Colonic mucosa (tissue), 4 donors: ENCODE measurements around the gene CEP152. TPM values are rescaled to one million over a fixed set of nuclear protein-coding genes. Genes with fewer than 3 reads are reported as not detected.

Experiments used
- DNase-seq: peaks from one replicate; pipeline ENCODE4 v3.0.0-alpha.2; 2020
- H3K27ac ChIP-seq: fragments of 200-600 bp; one replicate; pipeline ENCODE4 v1.8.0; 2021
- H3K27me3 ChIP-seq: fragments of 200-600 bp; one replicate; pipeline ENCODE4 v1.8.0; 2021
- H3K36me3 ChIP-seq: fragments of 200-600 bp; one replicate; pipeline ENCODE4 v1.8.0; 2021
- H3K4me1 ChIP-seq: fragments of 200-600 bp; one replicate; pipeline ENCODE4 v1.8.0; 2021; ENCODE audit warnings: mild to moderate bottlenecking
- H3K4me3 ChIP-seq: fragments of 200-600 bp; one replicate; pipeline ENCODE4 v1.8.0; 2021
- H3K9ac ChIP-seq, 2 donors: one replicate each; pipeline ENCODE4 v1.7.0; 2013; ENCODE audit warnings: control low read depth in 2 of 2, low read depth in 2 of 2, low read length in 2 of 2
- H3K9me3 ChIP-seq: fragments of 200-600 bp; one replicate; pipeline ENCODE4 v1.8.0; 2021
- intact Hi-C: fragments of 100-400 bp; cut with DNase I; formaldehyde crosslinking; loops from one replicate; pipeline ENCODE4 v1.14.1; 2022
- total RNA-seq, 2 donors: library from RNA; stranded (reverse); fragmentation: NEBNext Ultra II Directional in 1 of 2; extraction: Animal tissue kit (Norgen Biotek cat#: 25700) in 1 of 2; gene quantifications; one replicate each; pipeline ENCODE4 v1.2.1, GENCODE V29; 2021
- TF ChIP-seq, protein P1 (sequence below): fragments of 200-600 bp; IDR thresholded peaks from one replicate; pipeline ENCODE4 v1.8.0; 2022; ENCODE audit warnings: antibody characterized with exemption, mild to moderate bottlenecking
- donor health status: healthy.
- donor health status: DM: no; HTN: no; CAD: no.
- donor health status: DM: no; HTN: no; CAD: no.

Gene CEP152
- total RNA-seq, 2 donors from 2014 or later: 4.8 to 11.8 TPM

DNA sequence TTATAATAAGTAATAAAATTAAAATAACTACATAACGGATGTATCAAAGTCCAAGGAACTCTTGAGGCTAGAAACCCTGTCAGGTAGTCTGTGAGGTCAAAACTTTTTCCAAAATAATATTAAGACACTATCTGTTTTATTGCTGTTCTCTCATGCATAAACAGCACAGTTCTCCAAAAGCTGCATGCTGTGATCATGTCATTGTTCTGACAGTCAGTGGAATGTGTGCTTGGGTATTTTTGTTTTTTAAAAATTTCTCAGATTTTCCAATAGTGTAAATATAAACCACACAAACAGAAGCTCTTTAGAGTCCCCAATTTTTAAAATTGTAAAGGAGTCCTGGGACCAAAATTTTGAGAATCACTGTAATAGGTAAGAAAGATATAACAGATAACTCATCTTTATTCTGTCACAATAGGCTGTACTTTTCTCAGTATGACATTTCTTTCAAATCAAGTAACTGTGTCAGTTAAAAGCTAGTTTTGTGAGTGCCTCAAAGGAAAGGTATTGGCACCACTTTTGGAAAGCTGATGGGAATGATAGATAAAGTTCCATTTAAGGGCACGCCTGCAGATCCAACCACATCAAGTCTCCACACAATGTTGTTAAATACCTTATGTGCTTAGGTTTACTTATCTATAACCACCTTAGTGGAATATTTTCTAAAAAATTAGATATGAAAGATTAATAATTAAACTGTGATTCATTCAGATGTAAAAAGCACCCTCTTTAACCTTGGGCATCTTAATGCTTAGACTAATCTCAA lies 49.3 kb downstream of the CEP152 start:
- intact Hi-C loops: no loop called here
- Histone ChIP-seq H3K4me1 (no peaks in the 10 kb centered on the region), H3K4me3 (no peak overlapping the region), H3K27ac (no peak overlapping the region), H3K9ac (no peak overlapping the region), H3K36me3 (no peaks in the 10 kb centered on the region), H3K9me3 (no peaks in the 10 kb centered on the region), H3K27me3 (no peaks in the 10 kb centered on the region)
- TF ChIP-seq, protein P1, sequence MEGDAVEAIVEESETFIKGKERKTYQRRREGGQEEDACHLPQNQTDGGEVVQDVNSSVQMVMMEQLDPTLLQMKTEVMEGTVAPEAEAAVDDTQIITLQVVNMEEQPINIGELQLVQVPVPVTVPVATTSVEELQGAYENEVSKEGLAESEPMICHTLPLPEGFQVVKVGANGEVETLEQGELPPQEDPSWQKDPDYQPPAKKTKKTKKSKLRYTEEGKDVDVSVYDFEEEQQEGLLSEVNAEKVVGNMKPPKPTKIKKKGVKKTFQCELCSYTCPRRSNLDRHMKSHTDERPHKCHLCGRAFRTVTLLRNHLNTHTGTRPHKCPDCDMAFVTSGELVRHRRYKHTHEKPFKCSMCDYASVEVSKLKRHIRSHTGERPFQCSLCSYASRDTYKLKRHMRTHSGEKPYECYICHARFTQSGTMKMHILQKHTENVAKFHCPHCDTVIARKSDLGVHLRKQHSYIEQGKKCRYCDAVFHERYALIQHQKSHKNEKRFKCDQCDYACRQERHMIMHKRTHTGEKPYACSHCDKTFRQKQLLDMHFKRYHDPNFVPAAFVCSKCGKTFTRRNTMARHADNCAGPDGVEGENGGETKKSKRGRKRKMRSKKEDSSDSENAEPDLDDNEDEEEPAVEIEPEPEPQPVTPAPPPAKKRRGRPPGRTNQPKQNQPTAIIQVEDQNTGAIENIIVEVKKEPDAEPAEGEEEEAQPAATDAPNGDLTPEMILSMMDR: no peak
- no peak for DNase-seq

DNA sequence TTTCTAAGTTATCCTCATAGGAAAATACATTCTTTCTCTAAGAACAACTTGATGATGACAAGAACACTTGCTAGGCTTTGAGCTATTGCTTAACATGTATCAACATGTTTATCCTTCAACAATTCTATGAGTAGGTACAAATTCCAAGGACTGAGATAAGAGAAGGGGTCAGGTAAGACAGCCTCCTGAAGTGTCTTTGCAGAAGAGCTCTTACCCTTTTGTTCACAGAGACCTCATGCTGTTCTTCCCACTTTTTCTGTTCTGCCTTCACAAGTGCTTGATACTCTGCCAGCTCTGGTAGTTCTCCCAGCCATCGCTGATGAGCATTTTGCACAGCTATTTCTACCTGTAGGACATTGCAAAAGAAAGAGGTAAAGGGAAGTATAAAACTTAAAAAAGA lies 50.9 kb downstream of the CEP152 start:
- H3K4me1 ChIP-seq: no peaks in the 10 kb centered on the region
- H3K9me3 ChIP-seq: no peaks in the 10 kb centered on the region
- H3K27ac ChIP-seq: no peak overlapping the region
- DNase-seq: no peak
- H3K36me3 ChIP-seq: no peaks in the 10 kb centered on the region
- TF ChIP-seq, protein P1: no peak
- no peaks in the 10 kb centered on the region for H3K27me3 ChIP-seq
- H3K9ac ChIP-seq: no peak overlapping the region
- no peak overlapping the region for H3K4me3 ChIP-seq
- intact Hi-C loops: no loop called here

DNA sequence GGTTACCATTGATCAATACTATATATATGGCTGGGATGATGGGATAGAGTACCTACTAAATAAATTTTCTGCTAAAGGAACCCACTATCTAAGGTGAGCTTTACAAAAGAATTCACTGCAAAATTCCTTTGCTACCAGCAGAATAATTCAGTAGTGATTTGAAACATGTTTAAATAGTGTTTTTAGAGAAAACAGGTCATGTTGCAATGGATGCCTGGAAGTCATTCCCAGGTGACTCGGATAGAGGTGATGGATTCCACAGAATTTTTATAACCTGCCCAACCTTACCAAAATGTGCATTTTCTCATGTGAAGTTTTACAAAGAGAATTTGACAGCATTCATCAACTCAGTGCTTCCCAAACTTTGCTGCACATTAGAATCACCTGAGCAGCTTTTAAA lies 53.2 kb downstream of the CEP152 start:
- Histone ChIP-seq H3K4me3 (no peak overlapping the region), H3K36me3 (no peaks in the 10 kb centered on the region), H3K27ac (no peak overlapping the region), H3K9me3 (no peaks in the 10 kb centered on the region), H3K27me3 (no peaks in the 10 kb centered on the region), H3K4me1 (no peaks in the 10 kb centered on the region), H3K9ac (no peak overlapping the region)
- no peak for DNase-seq
- intact Hi-C loops: no loop called here
- TF ChIP-seq, protein P1: no peak

DNA sequence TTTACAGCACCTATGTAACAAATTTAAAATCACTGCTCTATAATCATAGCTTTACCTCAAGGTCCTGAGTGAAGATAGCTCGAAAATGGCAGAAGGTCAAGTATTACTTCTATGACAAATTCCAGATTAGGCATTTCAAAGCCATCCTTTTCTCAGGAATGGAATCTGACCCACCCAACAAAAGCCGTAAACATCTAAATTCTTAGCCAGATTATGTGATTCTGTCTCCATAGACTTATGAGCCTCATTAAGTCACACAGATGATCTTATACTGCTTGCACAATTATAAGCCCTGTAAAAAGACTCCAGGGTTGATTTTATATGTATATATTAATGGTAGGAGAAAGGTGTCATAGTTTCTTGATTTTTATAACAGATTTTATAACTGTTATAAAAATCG lies 56.9 kb downstream of the CEP152 start:
- Histone ChIP-seq H3K36me3 (no peaks in the 10 kb centered on the region), H3K27ac (no peak overlapping the region), H3K27me3 (no peaks in the 10 kb centered on the region), H3K9ac (no peak overlapping the region), H3K4me1 (no peaks in the 10 kb centered on the region), H3K9me3 (no peaks in the 10 kb centered on the region), H3K4me3 (no peak overlapping the region)
- DNase-seq: no peak
- intact Hi-C loops: no loop called here
- TF ChIP-seq, protein P1: no peak

DNA sequence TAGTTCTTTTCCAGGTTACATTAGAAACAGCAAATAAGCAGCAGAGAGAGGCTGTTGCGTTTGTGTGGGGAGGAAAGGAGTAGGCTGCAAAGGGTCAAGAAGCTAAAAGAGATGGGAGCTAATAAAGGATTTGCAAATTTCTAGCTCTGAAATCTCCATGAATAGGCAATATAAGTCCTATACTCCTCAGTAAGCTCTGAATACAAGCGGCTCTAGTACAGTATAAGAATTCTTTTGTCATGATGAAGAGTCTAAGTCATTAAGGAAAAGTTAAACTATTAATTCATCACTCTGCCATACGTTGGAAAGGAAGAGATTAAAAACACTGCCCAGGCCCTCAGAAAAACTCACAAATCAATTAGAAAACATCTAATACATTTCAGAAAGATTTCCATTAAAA lies 59.3 kb downstream of the CEP152 start:
- intact Hi-C loops: no loop called here
- Histone ChIP-seq H3K36me3 (no peaks in the 10 kb centered on the region), H3K9me3 (no peaks in the 10 kb centered on the region), H3K9ac (no peak overlapping the region), H3K27me3 (no peaks in the 10 kb centered on the region), H3K4me1 (no peaks in the 10 kb centered on the region), H3K4me3 (no peak overlapping the region), H3K27ac (no peak overlapping the region)
- TF ChIP-seq, protein P1: no peak
- no peak for DNase-seq
